ENCODE measurements around the gene TMEM45A. TPM values are rescaled to one million over a fixed set of nuclear protein-coding genes. Genes with fewer than 3 reads are reported as not detected.
A peak's percentile ranks its signal among the peaks of the same experiment; 100 is the strongest.
"Not testable (repeated sequence)": the region's sequence is repeated elsewhere in the genome, so short reads cannot be mapped to it uniquely, and the experiment has no call there.

TMEM45A gene, protein sequence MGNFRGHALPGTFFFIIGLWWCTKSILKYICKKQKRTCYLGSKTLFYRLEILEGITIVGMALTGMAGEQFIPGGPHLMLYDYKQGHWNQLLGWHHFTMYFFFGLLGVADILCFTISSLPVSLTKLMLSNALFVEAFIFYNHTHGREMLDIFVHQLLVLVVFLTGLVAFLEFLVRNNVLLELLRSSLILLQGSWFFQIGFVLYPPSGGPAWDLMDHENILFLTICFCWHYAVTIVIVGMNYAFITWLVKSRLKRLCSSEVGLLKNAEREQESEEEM
- 10.6 TPM for polyA plus RNA-seq
- long read RNA-seq, donor 1, partial matches to known transcripts = 0 of 2 reads
- long read RNA-seq, donor 1, other reads (novel, unspliced or antisense) = 0 of 2 reads
- long read RNA-seq, donor 2, partial matches to known transcripts = 0 of 2 reads
- long read RNA-seq, donor 2, other reads (novel, unspliced or antisense) = 0 of 2 reads
- long read RNA-seq, donor 3 = 0 reads
- long read RNA-seq, donor 4 = 0 reads
- long read RNA-seq, donor 5, partial matches to known transcripts = 0 of 3 reads
- long read RNA-seq, donor 5, other reads (novel, unspliced or antisense) = 0 of 3 reads
- long read RNA-seq, donor 6, partial matches to known transcripts = 0 of 1 reads
- long read RNA-seq, donor 6, other reads (novel, unspliced or antisense) = 0 of 1 reads
- long read RNA-seq, donor 7, partial matches to known transcripts = 0 of 1 reads
- long read RNA-seq, donor 7, other reads (novel, unspliced or antisense) = 0 of 1 reads
- long read RNA-seq, donor 8, transcript TMEM45A-201 (6 exons, 1,567 nt) = major isoform, 5 of 5 reads
- long read RNA-seq, donor 8, partial matches to known transcripts = 0 of 5 reads
- long read RNA-seq, donor 8, other reads (novel, unspliced or antisense) = 0 of 5 reads
- long read RNA-seq, donor 9, partial matches to known transcripts = 0 of 1 reads
- long read RNA-seq, donor 9, other reads (novel, unspliced or antisense) = 0 of 1 reads
- long read RNA-seq, donor 10, transcript TMEM45A-201 (6 exons, 1,567 nt) = major isoform, 8 of 8 reads
- long read RNA-seq, donor 10, partial matches to known transcripts = 0 of 8 reads
- long read RNA-seq, donor 10, other reads (novel, unspliced or antisense) = 0 of 8 reads
- long read RNA-seq, donor 11, partial matches to known transcripts = 0 of 1 reads
- long read RNA-seq, donor 11, other reads (novel, unspliced or antisense) = 0 of 1 reads

DNA sequence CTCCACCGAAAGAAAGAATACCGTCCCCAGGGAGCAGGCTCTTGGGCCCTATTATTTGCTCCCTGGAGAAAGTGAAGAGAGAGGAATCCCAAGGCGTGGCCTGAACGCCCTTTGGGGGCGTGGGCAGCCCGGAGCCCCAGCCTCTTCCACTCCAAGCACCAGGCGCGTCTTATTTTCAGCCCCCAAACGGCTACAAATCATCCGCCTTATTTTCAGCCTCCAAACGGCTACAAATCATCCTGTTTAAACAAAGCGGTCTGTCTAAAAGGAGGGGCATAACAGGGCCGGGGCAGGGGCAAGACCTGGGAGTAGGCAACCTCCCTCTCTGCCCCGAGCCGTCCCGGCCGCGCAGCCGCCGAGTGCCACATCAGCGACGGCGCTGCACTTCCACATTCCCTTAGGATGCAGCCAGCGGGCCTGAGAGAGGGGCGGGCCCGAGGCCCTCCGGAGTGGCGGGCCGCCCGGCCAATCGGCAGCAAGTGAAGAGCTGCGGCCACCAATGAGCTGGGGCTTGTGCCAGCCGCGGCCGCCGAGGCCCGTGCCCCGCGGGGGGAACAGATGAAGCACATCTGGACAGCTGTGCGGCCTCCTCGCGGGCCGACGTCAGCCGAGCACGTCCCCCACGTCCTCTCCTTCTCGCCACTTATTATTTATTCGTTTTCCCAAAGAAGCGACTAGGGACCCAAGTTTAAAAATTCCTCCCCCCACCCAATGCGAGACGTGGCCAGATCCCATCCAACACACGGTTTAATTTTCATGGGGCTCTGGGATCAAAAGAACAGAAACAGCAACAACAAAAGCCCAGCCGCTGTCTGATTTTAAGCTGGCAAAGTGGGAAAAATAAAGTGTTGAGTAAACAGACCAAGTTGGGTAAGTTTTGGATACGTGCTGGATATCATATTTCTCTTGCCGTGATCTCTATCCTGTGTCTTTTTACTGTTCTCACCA is at the start of gene TMEM45A:
TMEM45A (plus strand) TSS at position 561 of the 948 bp plus-strand sequence. CDS start 62,593 bp downstream, outside the sequence.
- Histone ChIP-seq H3K27ac (ENCODE audit: low read length) (peak within 1 kb of the TSS; percentile 82), H3K9me3 (ENCODE audit: control insufficient read depth, low read depth, low read length) (no peaks in the 10 kb centered on the region), H3K27me3 (ENCODE audit: control insufficient read depth, insufficient read depth, low read length) (peaks cover 9% of the 10 kb centered on the region), H3K4me3 (ENCODE audit: low read length) (peak within 1 kb of the TSS; percentile 72), H3K36me3 (ENCODE audit: control insufficient read depth, insufficient read depth, low read length) (no peaks in the 10 kb centered on the region), H3K4me1 (ENCODE audit: control insufficient read depth, insufficient read depth, low read length) (peaks cover 5% of the 10 kb centered on the region)
- WGBS (ENCODE audit: insufficient coverage, low lambda C conversion rate) = 0% methylated on average over 5 of the region's 56 CpGs
- DNase-seq = peak; percentile 91 to 92

DNA sequence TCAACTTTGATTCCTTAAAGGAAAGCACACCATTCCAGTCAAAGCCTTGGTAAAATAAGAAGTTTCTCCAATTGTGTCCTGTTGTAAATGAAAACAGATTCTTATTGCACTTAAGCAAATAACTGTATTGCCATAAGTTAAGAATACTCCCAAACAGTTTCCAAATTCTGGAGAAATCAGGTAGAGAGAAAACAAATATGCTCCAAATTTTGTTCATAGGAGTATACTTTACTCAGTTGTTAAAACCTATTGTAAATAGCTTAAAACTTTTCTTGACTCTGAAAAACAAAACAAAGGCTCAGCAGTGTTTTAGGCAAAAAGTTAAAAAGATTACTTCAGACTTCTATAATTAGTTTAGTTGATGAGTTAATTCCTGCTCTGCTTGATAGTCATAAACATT is 48.7 kb upstream of the TMEM45A start:
- Histone ChIP-seq H3K36me3 (ENCODE audit: control insufficient read depth, insufficient read depth, low read length) (no peaks in the 10 kb centered on the region), H3K4me1 (ENCODE audit: control insufficient read depth, insufficient read depth, low read length) (peaks cover 2% of the 10 kb centered on the region), H3K27me3 (ENCODE audit: control insufficient read depth, insufficient read depth, low read length) (no peaks in the 10 kb centered on the region), H3K9me3 (ENCODE audit: control insufficient read depth, low read depth, low read length) (no peaks in the 10 kb centered on the region), H3K27ac (ENCODE audit: low read length) (no peak overlapping the region), H3K4me3 (ENCODE audit: low read length) (no peak overlapping the region)
- DNase-seq = no peak

DNA sequence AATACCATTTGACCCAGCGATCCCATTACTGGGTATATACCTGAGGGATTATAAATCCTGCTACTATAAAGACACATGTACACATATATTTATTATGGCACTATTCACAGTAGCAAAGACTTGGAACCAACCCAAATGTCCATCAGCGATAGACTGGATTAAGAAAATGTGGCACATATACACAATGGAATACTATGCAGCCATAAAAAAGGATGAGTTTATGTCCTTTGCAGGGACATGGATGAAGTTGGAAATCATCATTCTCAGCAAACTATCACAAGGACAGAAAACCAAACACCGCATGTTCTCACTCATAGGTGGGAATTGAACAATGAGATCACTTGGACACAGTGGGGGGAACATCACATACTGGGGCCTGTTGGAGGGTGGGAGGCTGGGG is 45.4 kb upstream of the TMEM45A start:
- not testable (repeated sequence) for H3K27me3 ChIP-seq (ENCODE audit: control insufficient read depth, insufficient read depth, low read length); DNase-seq; H3K4me3 ChIP-seq (ENCODE audit: low read length); H3K27ac ChIP-seq (ENCODE audit: low read length); H3K36me3 ChIP-seq (ENCODE audit: control insufficient read depth, insufficient read depth, low read length); H3K9me3 ChIP-seq (ENCODE audit: control insufficient read depth, low read depth, low read length); H3K4me1 ChIP-seq (ENCODE audit: control insufficient read depth, insufficient read depth, low read length)
- WGBS (ENCODE audit: insufficient coverage, low lambda C conversion rate) = no CpG with 5 or more reads among the region's 3 CpGs

DNA sequence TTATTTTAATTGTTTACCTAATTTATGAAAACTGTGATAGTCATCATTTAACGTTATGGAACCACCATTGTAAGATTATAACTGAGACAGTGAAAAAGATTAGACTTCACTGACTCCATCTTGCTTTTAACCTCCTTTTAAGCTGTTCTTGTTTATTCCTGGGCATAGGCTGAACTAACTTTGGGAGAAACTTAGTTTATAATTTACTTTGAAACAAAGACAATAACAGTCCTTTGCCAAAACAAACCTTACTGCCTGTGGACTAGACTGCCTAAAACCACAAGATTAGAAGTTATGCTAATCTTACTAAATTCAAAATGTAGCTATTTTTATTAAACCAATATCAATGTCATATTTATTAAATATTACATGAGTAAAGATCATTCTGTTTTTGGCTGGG is 44.3 kb upstream of the TMEM45A start:
- no CpG with 5 or more reads among the region's 1 CpG for WGBS (ENCODE audit: insufficient coverage, low lambda C conversion rate)
- Histone ChIP-seq H3K27me3 (ENCODE audit: control insufficient read depth, insufficient read depth, low read length) (no peaks in the 10 kb centered on the region), H3K4me3 (ENCODE audit: low read length) (no peak overlapping the region), H3K9me3 (ENCODE audit: control insufficient read depth, low read depth, low read length) (no peaks in the 10 kb centered on the region), H3K27ac (ENCODE audit: low read length) (no peak overlapping the region), H3K36me3 (ENCODE audit: control insufficient read depth, insufficient read depth, low read length) (no peaks in the 10 kb centered on the region), H3K4me1 (ENCODE audit: control insufficient read depth, insufficient read depth, low read length) (no peaks in the 10 kb centered on the region)
- DNase-seq = no peak

DNA sequence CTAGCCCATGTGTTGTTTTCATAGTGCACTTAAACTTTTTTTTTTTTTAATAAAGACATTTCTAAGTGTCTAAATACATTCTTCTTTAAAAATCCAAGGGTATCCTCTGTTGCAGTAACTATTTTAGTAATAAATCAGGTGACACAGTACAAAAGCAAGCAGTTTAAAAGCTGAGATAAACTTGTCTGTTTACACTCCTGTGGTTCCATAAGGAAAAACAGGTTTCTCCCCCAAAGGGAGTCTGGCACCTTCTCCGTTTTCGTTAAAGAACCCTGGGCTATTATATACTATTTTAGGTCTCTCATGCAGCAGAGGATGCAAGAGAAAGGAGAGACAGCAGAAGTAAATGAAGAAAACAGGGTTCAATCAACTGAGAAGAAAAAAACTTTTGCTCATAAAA is 43.2 kb upstream of the TMEM45A start:
- H3K4me3 ChIP-seq (ENCODE audit: low read length) = no peak overlapping the region
- H3K4me1 ChIP-seq (ENCODE audit: control insufficient read depth, insufficient read depth, low read length) = no peaks in the 10 kb centered on the region
- no CpG with 5 or more reads among the region's 2 CpGs for WGBS (ENCODE audit: insufficient coverage, low lambda C conversion rate)
- no peak for DNase-seq
- no peaks in the 10 kb centered on the region for H3K36me3 ChIP-seq (ENCODE audit: control insufficient read depth, insufficient read depth, low read length)
- no peak overlapping the region for H3K27ac ChIP-seq (ENCODE audit: low read length)
- no peaks in the 10 kb centered on the region for H3K27me3 ChIP-seq (ENCODE audit: control insufficient read depth, insufficient read depth, low read length)
- H3K9me3 ChIP-seq (ENCODE audit: control insufficient read depth, low read depth, low read length) = no peaks in the 10 kb centered on the region

DNA sequence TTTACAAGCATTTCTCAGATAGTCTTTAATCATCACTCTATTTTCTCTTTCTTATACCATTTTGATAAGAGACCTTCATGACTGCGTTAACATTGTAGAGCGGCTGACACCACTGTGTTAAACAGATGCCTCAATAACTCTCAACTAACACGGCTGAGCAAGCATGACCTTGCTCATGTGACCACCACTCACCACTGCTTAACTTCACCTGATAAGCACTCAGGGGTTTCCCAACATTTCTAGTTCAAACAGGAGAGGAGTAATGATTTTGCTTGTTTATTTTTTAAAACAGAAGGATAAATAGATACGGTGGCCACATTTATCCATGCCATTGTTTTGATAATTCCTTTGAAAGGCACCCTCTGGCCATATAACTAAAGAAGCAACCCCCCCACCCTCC is 37.7 kb upstream of the TMEM45A start:
- WGBS (ENCODE audit: insufficient coverage, low lambda C conversion rate) = 60% methylated on average over 1 of the region's 4 CpGs
- Histone ChIP-seq H3K4me3 (ENCODE audit: low read length) (no peak overlapping the region), H3K36me3 (ENCODE audit: control insufficient read depth, insufficient read depth, low read length) (no peaks in the 10 kb centered on the region), H3K4me1 (ENCODE audit: control insufficient read depth, insufficient read depth, low read length) (peaks cover 3% of the 10 kb centered on the region), H3K9me3 (ENCODE audit: control insufficient read depth, low read depth, low read length) (no peaks in the 10 kb centered on the region), H3K27me3 (ENCODE audit: control insufficient read depth, insufficient read depth, low read length) (no peaks in the 10 kb centered on the region), H3K27ac (ENCODE audit: low read length) (no peak overlapping the region)
- peak; percentile 47 to 49 for DNase-seq

DNA sequence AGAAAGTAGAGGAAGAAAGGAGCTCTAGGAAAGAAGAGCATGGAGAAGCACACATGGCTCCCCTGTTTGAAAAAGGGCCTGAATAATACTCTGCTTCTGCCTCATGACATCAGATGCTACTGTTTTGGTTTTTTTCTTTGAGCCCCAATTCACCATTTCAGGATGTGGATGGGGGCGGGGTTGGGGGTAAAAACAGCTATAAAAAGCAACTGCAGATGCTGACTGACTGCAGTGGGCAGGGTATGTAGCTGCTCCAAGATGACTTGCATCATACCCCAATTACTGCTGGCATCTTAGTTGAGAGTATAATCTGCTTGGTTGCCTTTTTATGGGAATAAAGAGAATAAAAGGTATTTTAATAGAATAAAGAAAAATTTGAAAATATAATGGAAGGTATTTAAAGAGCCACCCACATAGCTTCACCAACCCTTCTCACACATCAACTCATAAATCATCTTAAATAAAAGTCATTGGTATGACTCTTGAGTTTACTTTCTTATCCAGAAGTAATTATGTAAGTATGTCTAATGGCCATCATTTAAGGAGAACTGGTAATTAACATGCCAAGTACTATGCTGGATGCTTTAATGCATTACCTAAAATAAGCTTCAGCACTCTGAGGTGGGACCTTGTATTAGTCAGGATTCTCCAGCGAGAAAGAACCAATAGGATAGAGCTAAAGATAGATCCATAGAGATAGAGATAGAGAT is 36.4 kb upstream of the TMEM45A start:
- 100% methylated on average over 1 of the region's 2 CpGs for WGBS (ENCODE audit: insufficient coverage, low lambda C conversion rate)
- DNase-seq = no peak
- H3K9me3 ChIP-seq (ENCODE audit: control insufficient read depth, low read depth, low read length) = no peaks in the 10 kb centered on the region

DNA sequence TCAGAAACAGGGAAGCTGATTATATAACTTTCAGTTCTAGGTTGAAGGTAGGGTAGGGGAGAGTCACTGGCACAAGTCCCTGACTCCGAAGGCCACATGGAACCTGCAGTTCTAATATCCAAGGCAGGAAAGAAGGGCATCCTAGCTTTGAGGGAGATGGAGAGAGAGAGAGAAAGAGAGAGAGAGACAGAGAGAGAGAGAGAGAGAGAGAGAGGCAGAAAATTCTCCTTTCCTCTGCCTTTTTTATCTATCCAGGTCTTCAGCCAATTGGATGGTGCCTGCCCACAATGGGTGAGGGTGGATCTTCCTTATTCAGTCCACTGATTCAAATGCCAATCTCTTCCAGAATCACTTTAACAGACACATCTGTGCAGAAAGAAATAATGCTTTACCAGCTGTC is 35.7 kb upstream of the TMEM45A start:
- H3K4me3 ChIP-seq (ENCODE audit: low read length) = no peak overlapping the region
- H3K27ac ChIP-seq (ENCODE audit: low read length) = no peak overlapping the region
- H3K4me1 ChIP-seq (ENCODE audit: control insufficient read depth, insufficient read depth, low read length) = peaks cover 3% of the 10 kb centered on the region
- H3K27me3 ChIP-seq (ENCODE audit: control insufficient read depth, insufficient read depth, low read length) = no peaks in the 10 kb centered on the region
- no peaks in the 10 kb centered on the region for H3K9me3 ChIP-seq (ENCODE audit: control insufficient read depth, low read depth, low read length)
- WGBS (ENCODE audit: insufficient coverage, low lambda C conversion rate) = 100% methylated on average over 1 of the region's 1 CpG
- DNase-seq = no peak
- no peaks in the 10 kb centered on the region for H3K36me3 ChIP-seq (ENCODE audit: control insufficient read depth, insufficient read depth, low read length)

More for the DNA sequence above, 36.4 kb upstream of the TMEM45A start:
- Histone ChIP-seq H3K27me3 (ENCODE audit: control insufficient read depth, insufficient read depth, low read length) (no peaks in the 10 kb centered on the region), H3K4me3 (ENCODE audit: low read length) (no peak overlapping the region), H3K27ac (ENCODE audit: low read length) (no peak overlapping the region), H3K4me1 (ENCODE audit: control insufficient read depth, insufficient read depth, low read length) (peaks cover 3% of the 10 kb centered on the region), H3K36me3 (ENCODE audit: control insufficient read depth, insufficient read depth, low read length) (no peaks in the 10 kb centered on the region)

DNA sequence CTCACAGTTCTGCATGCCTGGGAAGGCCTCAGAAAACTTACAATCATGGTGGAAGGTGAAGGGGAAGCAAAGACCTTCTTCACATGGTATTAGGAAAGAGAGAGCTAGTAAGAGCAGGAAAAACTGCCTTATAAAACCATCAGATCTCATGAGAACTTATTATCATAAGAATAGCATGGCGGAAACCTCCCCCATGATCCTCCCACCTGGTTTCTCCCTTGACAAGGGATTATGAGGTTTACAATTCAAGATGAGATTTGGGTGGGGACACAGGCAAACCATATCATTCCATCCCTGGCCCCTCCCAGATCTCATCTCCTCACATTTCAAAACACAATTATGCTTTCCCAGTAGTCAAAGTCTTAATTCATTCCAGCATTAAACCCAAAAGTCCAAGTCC is 34.6 kb upstream of the TMEM45A start:
- WGBS (ENCODE audit: insufficient coverage, low lambda C conversion rate) = no CpG with 5 or more reads among the region's 1 CpG
- H3K27ac ChIP-seq (ENCODE audit: low read length) = no peak overlapping the region

More for the DNA sequence above, 34.6 kb upstream of the TMEM45A start:
- no peaks in the 10 kb centered on the region for H3K9me3 ChIP-seq (ENCODE audit: control insufficient read depth, low read depth, low read length)
- DNase-seq = no peak
- H3K27me3 ChIP-seq (ENCODE audit: control insufficient read depth, insufficient read depth, low read length) = no peaks in the 10 kb centered on the region
- peaks cover 3% of the 10 kb centered on the region for H3K4me1 ChIP-seq (ENCODE audit: control insufficient read depth, insufficient read depth, low read length)
- H3K36me3 ChIP-seq (ENCODE audit: control insufficient read depth, insufficient read depth, low read length) = no peaks in the 10 kb centered on the region
- H3K4me3 ChIP-seq (ENCODE audit: low read length) = no peak overlapping the region
